ENCODE data around the gene ARHGAP4.

Gene ARHGAP4

DNA sequence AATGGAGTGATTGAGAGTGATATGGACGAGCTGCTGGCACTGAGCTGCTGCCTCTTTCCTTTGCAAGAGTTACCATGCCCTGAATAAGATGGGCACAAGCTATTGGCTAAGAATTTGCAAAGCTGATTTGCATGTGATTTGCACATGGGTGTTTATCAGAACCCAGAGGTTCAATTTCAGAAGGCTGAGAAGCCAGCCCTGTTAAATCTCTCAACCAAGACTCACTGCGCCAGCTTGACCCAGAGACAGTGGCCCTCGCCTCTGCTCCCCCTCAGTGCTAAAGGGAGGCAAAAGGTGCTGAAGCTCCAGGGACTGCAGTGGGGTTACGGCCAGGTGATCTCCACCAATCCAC is 701 bp downstream of the ARHGAP4 start:
- DNase-seq, result no peak

DNA sequence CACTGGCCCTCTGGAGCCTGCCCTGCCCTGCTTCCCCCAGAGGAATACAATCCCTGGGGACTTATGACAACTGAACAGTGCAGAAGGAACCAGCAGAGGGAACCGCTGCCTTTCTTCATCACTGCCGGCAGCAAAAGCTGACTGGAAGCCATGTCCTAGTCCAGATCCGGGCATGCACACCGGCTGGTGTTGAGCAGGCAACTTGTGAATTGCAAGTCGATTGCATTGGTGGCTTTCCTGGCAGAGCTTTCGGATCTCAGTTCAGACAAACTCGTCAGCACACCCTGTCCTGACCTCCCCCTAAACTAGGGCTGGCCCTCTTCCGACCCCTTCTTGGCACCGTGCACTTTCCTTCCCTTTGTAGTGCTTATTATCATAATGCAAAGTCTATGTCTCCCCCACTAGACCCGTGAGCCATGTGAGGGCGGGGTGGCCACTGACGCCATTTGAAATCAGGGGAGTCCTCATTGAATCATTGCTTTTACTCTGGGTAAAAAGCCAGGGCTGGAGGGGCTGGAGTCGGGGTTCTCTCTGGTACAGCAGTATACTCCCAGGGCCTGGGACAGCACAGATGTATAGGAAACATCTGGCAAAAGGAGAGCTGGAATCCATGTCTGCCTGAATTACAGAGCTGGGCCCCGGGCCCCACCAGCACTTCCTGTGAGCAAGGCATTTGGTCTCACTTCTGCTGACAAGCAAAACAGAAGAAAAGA is 1.8 kb downstream of the ARHGAP4 start:
- peak; percentile 32 for DNase-seq

DNA sequence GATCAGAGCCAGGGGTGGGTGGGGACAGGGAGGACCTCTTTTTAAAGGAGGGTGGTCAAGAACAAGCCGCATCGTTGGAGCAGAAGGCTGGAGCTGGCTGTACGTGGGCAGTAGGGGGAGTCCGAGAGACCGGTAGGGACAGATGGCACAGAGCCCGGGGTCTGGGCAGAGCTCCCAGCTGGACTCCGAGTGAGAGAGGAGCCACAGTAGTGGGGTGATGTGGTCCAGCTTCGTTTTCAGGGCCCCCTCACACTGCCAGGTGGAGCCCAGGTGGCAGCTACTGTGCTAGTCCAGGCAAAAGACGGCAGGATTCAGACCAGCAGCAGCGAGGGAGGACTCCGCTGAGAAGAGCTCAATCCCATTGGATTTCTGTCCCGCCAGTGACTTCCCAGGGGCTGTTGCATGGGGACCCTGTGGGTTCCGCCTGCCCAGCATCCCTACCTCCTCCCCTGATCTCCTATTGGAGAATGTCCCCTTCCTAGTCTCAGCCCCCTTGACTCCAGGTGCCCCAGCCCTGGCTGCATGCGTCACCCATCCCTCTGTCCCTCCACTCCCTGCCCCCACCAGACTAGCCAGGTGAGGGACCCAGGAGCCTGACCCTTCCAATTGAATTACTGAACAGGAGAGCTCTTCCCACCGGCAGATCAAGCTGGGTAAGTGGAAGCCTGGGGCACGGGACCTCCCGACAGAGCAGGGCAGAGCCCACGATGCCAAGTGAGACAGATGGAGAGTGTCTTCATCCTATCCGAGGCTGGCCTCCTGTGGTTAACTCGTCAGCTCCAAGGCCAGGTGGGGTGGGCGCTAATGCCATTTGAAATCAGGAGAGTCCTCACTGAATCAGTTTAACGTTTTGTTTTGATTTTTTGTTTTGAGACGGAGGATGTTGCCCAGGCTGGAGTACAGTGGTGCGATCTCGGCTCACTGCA is 2.9 kb downstream of the ARHGAP4 start:
- DNase-seq, result no peak

DNA sequence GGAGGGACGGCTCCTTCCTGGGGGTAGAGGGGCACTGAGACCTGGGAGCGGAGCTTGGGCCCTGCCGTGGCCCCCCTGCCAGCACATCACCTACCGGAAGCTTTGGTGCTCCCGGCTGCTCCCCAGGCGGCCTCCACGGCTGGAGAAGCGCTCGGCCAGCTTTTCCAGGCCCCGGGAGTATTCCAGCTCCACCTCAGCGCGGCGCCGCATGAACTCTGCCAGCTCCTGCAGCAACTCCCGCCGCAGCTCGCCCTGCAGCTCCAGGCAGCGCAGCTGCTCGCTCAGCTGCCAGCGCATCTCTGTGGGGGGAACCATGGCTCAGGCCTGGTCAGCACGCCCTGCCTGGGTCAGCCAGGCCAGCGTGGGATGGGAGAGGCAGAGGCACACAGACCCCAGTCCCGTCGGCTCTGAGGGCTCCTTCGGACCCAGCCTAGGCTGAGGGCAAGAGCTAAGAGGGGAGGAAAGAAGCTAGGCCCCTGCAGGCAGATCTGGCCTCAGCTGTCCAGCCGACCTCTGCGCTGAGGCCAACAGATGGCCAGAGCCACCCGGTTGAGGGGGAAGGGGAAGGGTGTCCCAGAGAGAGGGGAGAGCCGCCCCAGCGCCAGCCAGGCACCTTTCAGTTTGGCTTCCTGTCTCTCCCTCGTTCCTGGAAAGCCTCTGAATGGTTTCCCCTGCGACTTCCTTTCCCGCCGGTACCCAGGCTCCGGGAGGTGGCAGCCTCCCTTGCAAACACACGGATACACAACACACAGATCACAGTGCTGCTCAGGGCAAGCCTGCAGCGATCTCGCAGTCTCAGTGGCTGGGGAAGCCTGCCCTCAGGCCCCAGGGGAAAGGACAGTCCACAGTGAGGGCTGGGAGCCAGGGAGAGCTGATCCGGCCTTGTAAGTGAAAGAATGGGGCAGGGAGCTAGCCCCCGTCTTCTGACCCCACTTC is 4.3 kb downstream of the ARHGAP4 start:
- DNase-seq, result no peak

DNA sequence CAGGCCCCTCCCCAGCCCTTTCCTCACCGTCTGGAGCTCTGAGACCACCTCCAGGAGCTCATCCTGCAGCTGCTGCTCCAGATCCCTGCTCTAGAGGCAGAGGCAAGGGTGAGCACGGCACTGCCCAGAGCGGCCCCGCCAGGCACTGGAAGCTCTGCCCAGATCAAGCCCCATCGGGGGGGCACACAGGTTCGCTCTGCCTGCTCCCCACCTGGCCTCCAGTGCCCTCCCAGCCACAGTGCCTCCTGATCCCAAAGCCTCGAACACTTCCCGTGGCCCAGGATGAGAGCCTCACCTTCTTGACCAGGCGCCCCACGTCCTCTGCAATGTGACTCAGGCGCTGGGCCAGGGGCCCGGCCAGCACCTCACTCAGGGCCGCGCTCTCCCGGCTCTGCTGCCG is 5.0 kb downstream of the ARHGAP4 start:
- no peak for DNase-seq

DNA sequence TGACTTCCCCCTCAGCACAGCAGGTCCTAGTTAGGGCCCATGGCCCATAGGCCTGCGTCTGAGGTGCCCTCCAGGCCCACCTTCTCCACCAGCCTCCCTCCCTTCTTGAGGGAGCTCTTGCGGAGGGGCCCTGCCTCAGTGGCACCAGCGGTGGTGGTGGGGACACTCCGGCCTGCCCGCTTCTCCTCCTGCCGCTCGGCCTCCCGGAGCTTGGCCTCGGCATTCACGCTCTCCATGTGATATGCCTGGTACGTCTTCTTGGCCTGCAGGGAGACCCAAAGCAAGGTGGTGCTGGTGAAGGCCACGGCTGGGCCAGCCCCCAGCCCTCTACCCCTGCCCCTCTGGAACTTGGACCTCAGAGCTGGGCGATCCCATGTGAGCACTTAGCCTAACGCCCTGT is 5.5 kb downstream of the ARHGAP4 start:
- no peak for DNase-seq

DNA sequence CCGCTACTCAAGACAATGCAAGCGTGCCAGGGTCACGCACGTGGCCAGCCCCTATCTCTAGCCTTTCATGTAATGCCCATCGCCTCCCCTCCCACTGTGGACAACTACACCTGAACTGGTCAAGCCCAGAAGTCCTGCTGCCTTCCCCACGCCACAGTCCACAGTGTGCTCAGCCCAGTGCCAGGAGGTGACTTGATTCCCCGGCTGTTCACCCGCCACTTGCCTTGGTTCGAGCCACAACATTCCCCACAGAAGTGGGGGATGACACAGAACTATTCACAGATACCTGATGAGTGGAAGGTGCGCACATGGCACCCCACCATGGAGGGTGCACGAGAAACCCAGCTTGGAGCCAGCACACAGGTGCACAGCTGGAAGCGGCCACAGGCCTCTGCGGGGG is 6.8 kb downstream of the ARHGAP4 start:
- DNase-seq, result no peak

DNA sequence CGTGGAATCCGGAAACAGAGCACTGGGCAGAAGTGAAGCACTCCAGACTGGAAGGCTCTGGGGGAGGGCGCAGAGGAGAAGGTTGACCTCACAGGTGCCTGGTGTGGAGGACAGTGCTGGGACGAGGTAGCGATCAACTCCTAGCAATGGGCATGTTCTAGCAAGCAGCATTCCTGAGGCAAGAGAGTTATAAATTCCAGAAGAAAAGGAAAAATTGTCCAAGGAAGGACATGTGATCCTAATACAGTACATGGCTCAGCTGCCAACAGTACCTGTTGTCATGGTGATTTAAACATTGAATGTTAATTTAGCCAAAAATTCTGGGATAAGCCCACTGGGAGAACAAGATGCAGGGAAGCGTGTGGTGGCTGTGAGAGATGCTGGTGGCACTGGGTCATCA is 8.2 kb downstream of the ARHGAP4 start:
- no peak for DNase-seq

DNA sequence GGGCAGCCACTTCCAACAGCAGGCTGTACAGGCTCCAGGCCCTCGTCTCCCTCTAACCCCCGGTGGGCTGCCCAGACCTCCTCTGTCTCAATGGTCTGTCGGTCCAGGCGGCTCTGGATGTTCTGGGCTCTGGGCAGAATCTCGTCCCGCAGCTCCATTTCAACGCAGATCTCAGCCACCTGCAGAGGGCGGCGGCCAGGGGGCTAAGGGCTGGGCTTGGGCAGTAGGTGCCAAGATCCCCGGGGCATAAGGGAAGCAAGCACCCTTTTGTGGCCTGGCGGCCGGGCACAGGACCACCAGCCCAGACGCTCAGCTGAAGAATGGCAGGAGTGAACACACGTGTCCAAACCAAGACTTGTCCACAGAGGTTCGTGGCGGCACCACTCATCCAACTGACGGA is 12.4 kb downstream of the ARHGAP4 start:
- DNase-seq, result no peak

DNA sequence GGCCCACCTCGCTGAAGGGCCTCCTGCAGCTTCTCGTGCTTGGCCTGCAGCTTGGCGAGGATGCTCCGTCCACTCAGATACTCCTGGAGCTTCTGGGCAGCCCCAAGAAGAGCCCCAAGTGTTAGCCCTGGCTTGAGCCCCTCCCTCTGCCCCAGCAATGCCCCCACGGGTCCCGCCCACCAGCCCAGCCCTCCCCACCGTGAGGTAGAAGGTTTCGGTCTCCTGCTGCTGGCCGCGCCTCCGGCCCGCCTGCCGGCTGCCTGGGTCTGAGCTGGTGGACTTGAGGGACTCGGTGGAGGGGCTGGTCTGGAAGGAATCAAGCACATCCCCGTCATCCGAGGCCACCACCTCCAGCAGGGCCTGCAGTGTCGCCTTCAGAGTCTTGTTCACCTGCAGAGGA is 12.9 kb downstream of the ARHGAP4 start:
- DNase-seq, result no peak

DNA sequence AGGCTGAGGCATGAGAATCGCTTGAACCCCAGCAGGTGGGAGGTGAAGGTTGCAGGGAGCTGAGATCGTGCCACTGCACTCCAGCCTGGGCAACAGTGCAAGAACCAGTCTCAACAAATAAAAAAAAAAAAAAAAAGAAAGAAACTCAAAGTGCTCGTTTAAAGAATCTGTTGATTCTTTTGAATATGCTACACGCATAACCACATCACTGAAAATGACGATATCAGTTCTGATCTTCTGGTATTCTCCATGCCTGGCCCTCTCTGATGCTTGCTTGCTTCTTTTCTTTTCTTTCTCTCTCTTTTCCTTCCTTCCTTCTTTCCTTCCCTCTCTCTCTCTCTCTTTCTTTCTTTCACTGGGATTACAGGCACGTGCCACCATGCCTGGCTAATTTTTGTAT is 14.3 kb downstream of the ARHGAP4 start:
- DNase-seq, result no peak

DNA sequence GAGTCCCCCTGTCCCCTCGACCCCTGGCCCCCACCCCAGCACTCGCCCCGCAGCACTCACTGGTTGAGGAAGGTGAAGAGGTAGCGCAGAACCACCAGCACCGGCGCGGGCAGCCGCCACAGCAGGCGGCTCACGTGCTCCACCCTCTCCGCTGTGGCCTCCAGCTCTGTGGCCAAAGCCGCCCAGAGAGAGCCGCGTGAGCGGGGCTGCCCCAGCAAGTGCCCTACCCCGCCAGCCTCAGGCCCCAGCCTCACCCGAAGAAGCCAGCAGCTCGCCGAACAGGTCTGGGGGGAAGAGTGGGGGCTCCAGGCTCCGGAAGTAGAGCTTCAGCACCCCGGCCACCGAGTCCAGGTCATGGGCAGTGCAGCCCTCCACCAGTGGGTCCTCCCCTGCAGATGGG is 15.6 kb downstream of the ARHGAP4 start:
- no peak for DNase-seq

DNA sequence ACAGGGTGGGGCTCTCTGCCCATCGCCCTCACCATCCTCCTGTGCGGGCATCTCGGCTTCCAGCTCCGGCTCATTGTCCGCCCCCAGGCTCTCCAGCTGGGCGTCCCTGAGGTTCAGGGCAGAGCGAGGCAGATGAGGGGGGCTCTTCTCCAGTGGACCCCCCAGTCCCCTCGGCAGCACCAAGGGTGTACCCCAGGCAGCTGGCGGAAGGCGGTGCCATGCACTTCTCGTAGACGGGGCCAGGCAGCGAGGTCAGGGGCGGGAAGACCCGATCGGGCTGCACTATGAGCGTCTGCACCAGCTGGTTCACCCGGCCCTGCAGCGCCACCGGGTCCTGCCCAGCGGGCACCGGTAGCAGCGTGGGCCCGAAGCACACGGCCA is 16.1 kb downstream of the ARHGAP4 start:
- no peak for DNase-seq

DNA sequence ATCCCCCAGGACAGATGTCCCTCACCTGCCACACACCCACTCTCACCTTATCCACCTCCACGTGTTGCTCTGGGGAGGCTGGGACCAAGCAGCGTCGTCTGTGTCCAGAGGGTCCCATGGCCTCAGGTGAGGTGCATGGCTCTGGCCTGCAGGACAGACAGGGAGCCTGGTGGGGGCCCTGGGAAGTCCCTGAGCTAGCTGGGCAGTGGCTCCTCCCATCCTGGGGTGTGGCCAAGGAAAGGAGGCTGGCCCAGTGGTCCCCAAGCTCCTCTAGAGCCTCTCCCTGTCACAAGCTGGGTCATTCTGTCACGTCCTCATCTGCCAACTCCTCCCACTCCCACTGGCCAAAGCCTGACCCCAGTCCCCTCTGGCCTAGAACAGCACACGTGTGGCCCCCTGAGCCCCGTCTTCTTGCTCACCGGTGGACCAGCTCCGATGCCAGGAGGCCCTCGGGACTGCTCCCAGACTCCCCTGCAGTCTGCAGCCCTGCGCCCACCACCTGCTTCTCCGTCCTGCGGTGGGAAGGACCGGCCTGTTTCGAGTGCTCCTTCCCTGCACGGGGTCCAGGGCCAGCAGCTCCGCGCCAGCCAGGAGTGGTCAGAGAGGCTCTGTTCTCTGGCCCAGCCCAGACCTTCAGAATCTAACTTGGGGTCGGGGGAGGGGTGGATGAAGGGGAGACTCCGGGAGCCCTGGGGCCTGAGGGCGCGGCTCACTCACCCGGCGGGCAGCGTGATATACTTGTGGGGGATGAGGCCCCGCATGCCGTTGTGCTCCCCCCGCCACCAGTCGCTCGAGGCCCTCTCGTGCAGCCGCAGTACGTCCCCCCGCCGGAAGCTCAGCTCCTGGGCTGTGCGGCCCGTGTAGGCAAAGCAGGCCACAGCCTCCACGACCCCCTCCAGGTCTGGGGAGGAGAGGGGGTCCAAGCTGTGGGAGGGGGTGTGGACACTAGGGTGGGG is 16.8 kb downstream of the ARHGAP4 start:
- no peak for DNase-seq

DNA sequence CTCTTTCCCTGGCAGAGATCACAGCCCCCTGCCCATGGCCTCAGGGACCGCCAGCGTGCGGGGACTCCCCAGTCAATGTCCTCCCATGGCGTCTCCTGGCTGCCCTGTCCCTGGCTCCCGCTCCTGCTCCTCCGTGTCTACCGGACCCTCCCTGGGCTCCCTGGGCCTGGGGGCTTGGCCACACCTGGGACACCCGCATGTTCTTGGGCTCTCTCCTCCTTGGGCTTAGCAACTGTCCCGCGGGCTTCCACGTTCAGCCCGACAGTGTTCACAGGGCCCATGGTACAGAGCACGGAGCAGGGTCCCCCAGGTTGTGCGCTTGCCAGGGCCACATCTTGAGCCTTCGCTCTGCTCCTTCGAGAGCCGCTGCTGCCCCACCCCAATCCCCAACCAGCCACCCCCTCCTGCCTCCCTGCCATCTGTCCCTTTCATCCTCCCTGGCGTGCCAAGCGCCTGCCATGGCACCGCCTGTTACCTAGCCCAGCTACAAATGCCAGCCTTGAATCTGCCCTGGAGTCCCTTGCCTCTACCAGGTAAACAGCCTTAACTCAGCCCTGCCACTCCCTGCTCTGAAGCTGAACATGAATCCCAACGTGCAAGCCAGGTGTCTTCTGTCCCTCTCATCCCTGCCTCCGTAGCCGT is 17.7 kb downstream of the ARHGAP4 start:
- DNase-seq, result no peak

DNA sequence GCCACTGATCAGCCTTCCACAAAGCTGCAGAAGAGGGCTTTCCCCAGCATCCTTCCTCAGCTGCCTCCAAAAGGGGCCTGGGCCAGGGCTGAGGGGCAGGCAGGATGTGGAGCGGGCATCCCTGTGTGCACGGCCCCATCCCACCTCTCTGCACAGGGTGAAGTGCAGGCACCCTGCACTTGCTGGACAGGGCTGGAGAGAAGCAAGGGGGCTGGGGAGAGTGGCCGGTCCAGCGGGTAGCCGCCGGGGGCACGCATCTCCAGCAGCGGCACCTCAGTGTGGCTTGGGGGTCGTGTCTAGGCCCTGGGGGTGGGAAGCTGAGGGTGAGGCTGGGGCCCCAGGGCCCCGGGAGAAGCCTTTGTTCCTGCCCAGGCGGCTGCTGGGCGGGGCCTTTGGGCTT is 18.6 kb downstream of the ARHGAP4 start:
- DNase-seq, result no peak

DNA sequence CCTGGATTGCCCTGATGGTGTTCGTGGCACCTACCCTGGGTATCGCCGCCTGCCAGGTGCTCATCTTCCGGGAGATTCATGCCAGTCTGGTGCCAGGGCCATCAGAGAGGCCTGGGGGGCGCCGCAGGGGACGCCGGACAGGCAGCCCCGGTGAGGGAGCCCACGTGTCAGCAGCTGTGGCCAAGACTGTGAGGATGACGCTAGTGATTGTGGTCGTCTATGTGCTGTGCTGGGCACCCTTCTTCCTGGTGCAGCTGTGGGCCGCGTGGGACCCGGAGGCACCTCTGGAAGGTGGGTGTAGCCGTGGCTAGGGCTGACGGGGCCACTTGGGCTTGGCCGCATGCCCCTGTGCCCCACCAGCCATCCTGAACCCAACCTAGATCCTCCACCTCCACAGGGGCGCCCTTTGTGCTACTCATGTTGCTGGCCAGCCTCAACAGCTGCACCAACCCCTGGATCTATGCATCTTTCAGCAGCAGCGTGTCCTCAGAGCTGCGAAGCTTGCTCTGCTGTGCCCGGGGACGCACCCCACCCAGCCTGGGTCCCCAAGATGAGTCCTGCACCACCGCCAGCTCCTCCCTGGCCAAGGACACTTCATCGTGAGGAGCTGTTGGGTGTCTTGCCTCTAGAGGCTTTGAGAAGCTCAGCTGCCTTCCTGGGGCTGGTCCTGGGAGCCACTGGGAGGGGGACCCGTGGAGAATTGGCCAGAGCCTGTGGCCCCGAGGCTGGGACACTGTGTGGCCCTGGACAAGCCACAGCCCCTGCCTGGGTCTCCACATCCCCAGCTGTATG is 19.7 kb downstream of the ARHGAP4 start:
- no peak for DNase-seq

DNA sequence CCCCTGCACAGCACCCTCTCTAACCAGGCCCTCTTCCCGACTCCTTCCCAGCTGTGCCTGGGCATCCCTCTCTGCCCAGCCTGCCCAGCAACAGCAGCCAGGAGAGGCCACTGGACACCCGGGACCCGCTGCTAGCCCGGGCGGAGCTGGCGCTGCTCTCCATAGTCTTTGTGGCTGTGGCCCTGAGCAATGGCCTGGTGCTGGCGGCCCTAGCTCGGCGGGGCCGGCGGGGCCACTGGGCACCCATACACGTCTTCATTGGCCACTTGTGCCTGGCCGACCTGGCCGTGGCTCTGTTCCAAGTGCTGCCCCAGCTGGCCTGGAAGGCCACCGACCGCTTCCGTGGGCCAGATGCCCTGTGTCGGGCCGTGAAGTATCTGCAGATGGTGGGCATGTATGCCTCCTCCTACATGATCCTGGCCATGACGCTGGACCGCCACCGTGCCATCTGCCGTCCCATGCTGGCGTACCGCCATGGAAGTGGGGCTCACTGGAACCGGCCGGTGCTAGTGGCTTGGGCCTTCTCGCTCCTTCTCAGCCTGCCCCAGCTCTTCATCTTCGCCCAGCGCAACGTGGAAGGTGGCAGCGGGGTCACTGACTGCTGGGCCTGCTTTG is 20.5 kb downstream of the ARHGAP4 start:
- DNase-seq, result no peak

DNA sequence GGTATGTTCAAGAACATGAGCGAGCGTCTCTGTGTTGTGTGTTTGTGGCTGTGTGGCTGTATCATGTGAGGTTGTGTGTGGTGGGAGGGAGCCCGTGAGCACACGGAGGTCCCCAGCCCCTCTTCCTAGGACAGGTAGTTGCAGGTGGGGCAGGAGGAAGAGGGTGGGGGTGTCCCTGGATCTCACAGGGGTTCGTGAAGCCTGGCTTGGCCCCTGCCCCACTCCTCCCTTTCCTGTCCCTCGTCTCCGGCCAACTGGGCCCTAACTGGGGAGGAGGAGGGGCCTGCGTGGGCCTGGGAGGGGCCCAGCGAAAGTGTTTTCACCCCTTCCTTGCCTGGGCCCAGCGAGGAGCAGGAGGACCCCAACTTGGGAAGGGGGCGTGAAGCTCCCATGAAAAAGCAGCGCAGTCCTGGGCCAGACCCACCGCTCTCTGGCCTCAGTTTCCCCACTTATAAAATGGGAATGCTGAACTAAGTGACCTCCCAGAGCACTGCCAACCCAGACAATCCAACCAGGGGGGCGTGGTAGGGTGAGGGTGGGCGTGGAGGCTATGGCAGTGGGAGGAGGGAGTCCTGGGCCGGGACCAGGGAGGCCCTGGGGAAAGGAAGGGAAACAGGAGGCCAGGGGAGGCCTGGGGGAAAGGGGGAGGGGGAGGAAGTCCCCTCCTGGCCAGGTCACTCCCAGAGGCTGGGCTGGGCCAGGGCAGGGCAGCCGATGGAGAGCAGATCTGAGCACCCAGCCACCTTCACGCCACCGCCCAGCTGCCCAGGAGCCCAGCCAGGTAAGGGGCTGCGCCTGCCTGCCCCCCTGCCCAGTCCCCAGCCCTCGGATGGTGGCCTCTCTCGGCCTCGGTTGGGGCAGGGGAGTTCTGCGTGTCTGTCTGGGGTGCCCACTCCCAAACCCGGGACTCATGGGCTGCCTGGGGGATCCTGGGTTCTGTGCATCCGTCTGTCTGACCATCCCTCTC is 21.8 kb downstream of the ARHGAP4 start, which contains the start of gene AVPR2:
Gene AVPR2, plus strand, starts transcription at position 683 of the 967 bp plus-strand sequence. CDS start 473 bp downstream, outside the sequence.
- no peak for DNase-seq

All from effector CD8-positive, alpha-beta T cell (primary cell).